ENCODE data around the gene ECEL1.

The ECEL1 gene

DNA sequence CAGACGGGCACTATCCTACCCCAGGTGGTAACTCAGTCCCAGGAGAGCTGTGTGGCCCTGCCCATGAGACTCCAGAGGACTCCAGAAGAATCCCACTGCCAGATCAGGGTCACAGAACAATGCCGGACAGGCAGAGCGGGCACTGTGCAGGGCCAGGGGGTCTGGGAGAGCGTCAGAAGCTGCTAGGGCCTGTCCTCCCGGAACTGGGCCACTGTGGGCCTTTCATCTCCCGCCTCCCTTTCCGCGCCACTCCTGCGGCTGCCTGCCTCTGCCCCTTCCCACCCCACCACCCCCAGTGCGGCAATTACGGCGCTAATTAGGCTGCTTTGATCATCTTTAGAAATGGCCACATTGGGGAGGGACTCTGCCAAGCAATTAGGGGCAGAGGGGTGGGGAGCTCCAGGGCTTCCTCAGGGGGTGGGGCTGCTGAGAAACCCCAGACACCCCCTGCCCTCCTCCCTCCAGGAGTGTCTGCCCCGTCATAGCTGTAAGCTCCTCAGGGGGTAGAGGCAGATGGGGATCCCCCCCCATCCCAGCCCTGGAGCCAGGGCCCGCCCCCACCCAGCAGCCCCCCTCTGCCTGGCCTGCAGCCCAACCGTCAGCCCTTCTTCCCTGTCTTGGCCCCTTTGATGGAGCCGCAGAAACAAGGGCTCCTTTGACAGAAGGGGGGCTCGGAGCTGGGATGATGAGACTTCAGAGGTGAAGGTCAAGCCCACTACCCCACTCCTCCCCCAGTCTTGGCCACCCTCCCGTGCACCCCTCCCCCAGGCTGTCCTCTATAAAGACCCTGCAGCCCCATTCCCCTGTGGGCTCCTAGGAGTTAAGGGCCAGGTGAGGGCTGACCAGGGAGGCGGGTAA is 32.2 kb upstream of the ECEL1 start, which contains the start of gene PRSS56:
TSS of gene PRSS56 (plus strand) at position 808 of the 858 bp plus-strand sequence. CDS start 211 bp downstream, outside the sequence.
- Histone ChIP-seq H3K4me1 (ENCODE audit: insufficient read depth, poor library complexity, severe bottlenecking) (no peaks in the 10 kb centered on the region), H3K27me3 (ENCODE audit: insufficient read depth, poor library complexity, severe bottlenecking) (peaks cover 35% of the 10 kb centered on the region), H3K9me3 (ENCODE audit: severe bottlenecking) (no peaks in the 10 kb centered on the region), H3K27ac (ENCODE audit: poor library complexity, severe bottlenecking) (no peak within 1 kb of the TSS), H3K36me3 (ENCODE audit: low read depth) (no peaks in the 10 kb centered on the region), H3K4me3 (ENCODE audit: severe bottlenecking) (no peak within 1 kb of the TSS)
- no peak for ATAC-seq (ENCODE audit: low read depth)
- DNase-seq (ENCODE audit: low spot score) = no peak
- TF ChIP-seq, protein P1, sequence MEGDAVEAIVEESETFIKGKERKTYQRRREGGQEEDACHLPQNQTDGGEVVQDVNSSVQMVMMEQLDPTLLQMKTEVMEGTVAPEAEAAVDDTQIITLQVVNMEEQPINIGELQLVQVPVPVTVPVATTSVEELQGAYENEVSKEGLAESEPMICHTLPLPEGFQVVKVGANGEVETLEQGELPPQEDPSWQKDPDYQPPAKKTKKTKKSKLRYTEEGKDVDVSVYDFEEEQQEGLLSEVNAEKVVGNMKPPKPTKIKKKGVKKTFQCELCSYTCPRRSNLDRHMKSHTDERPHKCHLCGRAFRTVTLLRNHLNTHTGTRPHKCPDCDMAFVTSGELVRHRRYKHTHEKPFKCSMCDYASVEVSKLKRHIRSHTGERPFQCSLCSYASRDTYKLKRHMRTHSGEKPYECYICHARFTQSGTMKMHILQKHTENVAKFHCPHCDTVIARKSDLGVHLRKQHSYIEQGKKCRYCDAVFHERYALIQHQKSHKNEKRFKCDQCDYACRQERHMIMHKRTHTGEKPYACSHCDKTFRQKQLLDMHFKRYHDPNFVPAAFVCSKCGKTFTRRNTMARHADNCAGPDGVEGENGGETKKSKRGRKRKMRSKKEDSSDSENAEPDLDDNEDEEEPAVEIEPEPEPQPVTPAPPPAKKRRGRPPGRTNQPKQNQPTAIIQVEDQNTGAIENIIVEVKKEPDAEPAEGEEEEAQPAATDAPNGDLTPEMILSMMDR (IDR thresholded peaks at IDR 0.05; ENCODE audit: poor library complexity, severe bottlenecking) = no peak

DNA sequence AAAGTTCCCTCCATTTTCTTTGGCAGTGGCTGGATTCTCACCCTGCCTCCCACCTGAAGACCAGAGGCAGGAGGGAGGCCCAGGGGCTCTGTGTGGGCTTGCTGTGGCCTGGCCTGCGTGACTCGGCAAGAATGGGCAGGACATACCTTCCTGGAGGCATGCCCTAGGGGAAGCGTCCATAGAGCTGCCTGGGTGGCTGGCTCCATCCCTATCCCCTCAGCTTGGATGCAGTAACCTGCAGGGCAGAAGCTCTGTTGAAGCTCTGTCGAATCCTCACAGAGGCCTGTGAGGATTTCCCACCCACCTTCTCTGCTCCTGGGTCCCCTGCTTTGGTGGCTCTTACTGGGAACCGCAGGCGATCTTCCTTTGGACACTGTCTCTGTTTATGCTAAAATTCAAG is 31.2 kb upstream of the ECEL1 start:
- H3K27me3 ChIP-seq (ENCODE audit: insufficient read depth, poor library complexity, severe bottlenecking) = peaks cover 26% of the 10 kb centered on the region
- H3K36me3 ChIP-seq (ENCODE audit: low read depth) = no peaks in the 10 kb centered on the region
- DNase-seq (ENCODE audit: low spot score) (no peak), ATAC-seq (ENCODE audit: low read depth) (no peak)
- no peak overlapping the region for H3K4me3 ChIP-seq (ENCODE audit: severe bottlenecking)
- no peak overlapping the region for H3K27ac ChIP-seq (ENCODE audit: poor library complexity, severe bottlenecking)
- H3K9me3 ChIP-seq (ENCODE audit: severe bottlenecking) = no peaks in the 10 kb centered on the region
- TF ChIP-seq, protein P1 (IDR thresholded peaks at IDR 0.05; ENCODE audit: poor library complexity, severe bottlenecking) = no peak
- no peaks in the 10 kb centered on the region for H3K4me1 ChIP-seq (ENCODE audit: insufficient read depth, poor library complexity, severe bottlenecking)

GRCh38 chr2:232516551-232516950 is 28.9 kb upstream of the ECEL1 start:
- no peak for DNase-seq (ENCODE audit: low spot score)
- TF ChIP-seq, protein P1 (IDR thresholded peaks at IDR 0.05; ENCODE audit: poor library complexity, severe bottlenecking) = no peak
- no peak overlapping the region for H3K27ac ChIP-seq (ENCODE audit: poor library complexity, severe bottlenecking)
- no peak for ATAC-seq (ENCODE audit: low read depth)
- peaks cover 5% of the 10 kb centered on the region for H3K27me3 ChIP-seq (ENCODE audit: insufficient read depth, poor library complexity, severe bottlenecking)
- H3K4me3 ChIP-seq (ENCODE audit: severe bottlenecking) = no peak overlapping the region
- H3K9me3 ChIP-seq (ENCODE audit: severe bottlenecking) = no peaks in the 10 kb centered on the region
- H3K4me1 ChIP-seq (ENCODE audit: insufficient read depth, poor library complexity, severe bottlenecking) = no peaks in the 10 kb centered on the region
- H3K36me3 ChIP-seq (ENCODE audit: low read depth) = no peaks in the 10 kb centered on the region

GRCh38 chr2:232515639-232516038 is 28.0 kb upstream of the ECEL1 start:
- no peaks in the 10 kb centered on the region for H3K9me3 ChIP-seq (ENCODE audit: severe bottlenecking)
- ATAC-seq (ENCODE audit: low read depth) = no peak

More at GRCh38 chr2:232515639-232516038, 28.0 kb upstream of the ECEL1 start:
- TF ChIP-seq, protein P1 (IDR thresholded peaks at IDR 0.05; ENCODE audit: poor library complexity, severe bottlenecking) = no peak
- no peak overlapping the region for H3K4me3 ChIP-seq (ENCODE audit: severe bottlenecking)
- DNase-seq (ENCODE audit: low spot score) = no peak
- no peak overlapping the region for H3K27ac ChIP-seq (ENCODE audit: poor library complexity, severe bottlenecking)
- H3K27me3 ChIP-seq (ENCODE audit: insufficient read depth, poor library complexity, severe bottlenecking) = no peaks in the 10 kb centered on the region
- H3K36me3 ChIP-seq (ENCODE audit: low read depth) = no peaks in the 10 kb centered on the region
- H3K4me1 ChIP-seq (ENCODE audit: insufficient read depth, poor library complexity, severe bottlenecking) = no peaks in the 10 kb centered on the region
